Kidney (tissue), 14 donors: ENCODE results near the gene BRINP2. TPM values are rescaled to one million over a fixed set of nuclear protein-coding genes. Genes with fewer than 3 reads are reported as not detected.

ENCODE experiments used
- DNase-seq, 5 donors: peaks; one replicate each; pipeline ENCODE4 v3.0.0-alpha.2; 2013 to 2020
- FAIRE-seq: peaks from 2 replicates; lab custom pipeline; 2012; peaks lifted over from hg19 to GRCh38; lab: Jason Lieb, UNC
- H3K27ac ChIP-seq, 2 donors: one replicate each; pipeline ENCODE4 v1.7.0; 2013; ENCODE audit warnings: low read depth in 2 of 2, low read length in 2 of 2, inconsistent platforms in 1 of 2
- H3K27me3 ChIP-seq: one replicate; pipeline ENCODE4 v1.7.1; 2013; ENCODE audit warnings: low read length, inconsistent platforms; ENCODE audit not compliant: control insufficient read depth, insufficient read depth
- H3K36me3 ChIP-seq, 3 donors: one replicate each; pipeline versions ENCODE4 v1.7.0 to v1.7.1; 2013; ENCODE audit warnings: low read length in 3 of 3, control low read depth in 1 of 3, inconsistent platforms in 1 of 3; ENCODE audit not compliant: insufficient read depth in 3 of 3, control insufficient read depth in 2 of 3
- H3K4me1 ChIP-seq, 3 donors: one replicate each; pipeline versions ENCODE4 v1.7.0 to v1.7.1; 2013; ENCODE audit warnings: low read length in 3 of 3, inconsistent platforms in 1 of 3, low read depth in 1 of 3; ENCODE audit not compliant: control insufficient read depth in 2 of 3, insufficient read depth in 2 of 3
- H3K4me3 ChIP-seq, 3 donors: one replicate each; pipeline versions ENCODE4 v1.7.0 to v1.8.1; 2013; ENCODE audit warnings: low read length in 3 of 3, control low read depth in 1 of 3, inconsistent platforms in 1 of 3
- H3K9ac ChIP-seq, 3 donors: one replicate each; pipeline versions ENCODE4 v1.7.0 to v1.7.1; 2013; ENCODE audit warnings: low read length in 3 of 3, control low read depth in 1 of 3, inconsistent platforms in 1 of 3
- H3K9me3 ChIP-seq, 3 donors: one replicate each; pipeline versions ENCODE4 v1.7.0 to v1.7.1; 2013; ENCODE audit warnings: low read length in 3 of 3, control low read depth in 1 of 3, inconsistent platforms in 1 of 3; ENCODE audit not compliant: control insufficient read depth in 2 of 3, insufficient read depth in 1 of 3
- CTCF ChIP-seq: IDR thresholded peaks from 3 replicates; pipeline ENCODE4 v1.5.1; 2012; ENCODE audit warnings: mild to moderate bottlenecking, moderate library complexity, borderline replicate concordance; ENCODE audit not compliant: insufficient read depth; ENCODE audit errors: extremely low read depth
- intact Hi-C: fragments of 100-400 bp; cut with DNase I; formaldehyde crosslinking; loops from one replicate; pipeline ENCODE4 v1.11.1; 2022
- polyA plus RNA-seq: library from polyadenylated mRNA; stranded (reverse); fragments of 350-450 nt; fragmentation: Illumina TruSeq; extraction: RNeasy Lipid Tissue Mini Kit (QIAGEN cat#74804); gene quantifications from one replicate; pipeline ENCODE4 v1.2.3, GENCODE V29; 2014; ENCODE audit warnings: low read depth, low replicate concordance; ENCODE audit not compliant: insufficient read depth
- total RNA-seq: library from RNA; stranded (reverse); fragmentation: NEBNext Ultra II Directional; extraction: Animal tissue kit (Norgen Biotek cat#: 25700); gene quantifications from one replicate; pipeline ENCODE4 v1.2.1, GENCODE V29; 2021
- donor health status: control.
- donor health status: control.
- donor health status: control.
- donor health status: control.
- donor health status: control.
- donor health status: DM: yes; HTN: yes; CAD: no.
- donor health status: Normal renal cell carcinoma (clear cell type).

Gene BRINP2
- total and polyA plus RNA-seq, 2 donors from 2014 or later = not detected

- FAIRE-seq = no peak
Measured at GRCh38 chr1:177137814-177138213, 32.9 kb upstream of the BRINP2 start.

GRCh38 chr1:177138347-177138746 lies 32.4 kb upstream of the BRINP2 start:
- no peak for TF ChIP-seq CTCF

More at GRCh38 chr1:177137814-177138213, 32.9 kb upstream of the BRINP2 start:
- Histone ChIP-seq H3K4me3 (no peak overlapping the region), H3K9ac (no peak overlapping the region), H3K36me3 (no peaks in the 10 kb centered on the region), H3K4me1 (no peaks in the 10 kb centered on the region), H3K27ac (no peak overlapping the region), H3K9me3 (no peaks in the 10 kb centered on the region), H3K27me3 (no peaks in the 10 kb centered on the region)
- no peak for DNase-seq
- intact Hi-C loops = no loop called here
- TF ChIP-seq CTCF = no peak

GRCh38 chr1:177142010-177142409 lies 28.7 kb upstream of the BRINP2 start:
- no peak for TF ChIP-seq CTCF
- Histone ChIP-seq H3K27ac (no peak overlapping the region), H3K4me1 (no peaks in the 10 kb centered on the region), H3K9me3 (no peaks in the 10 kb centered on the region), H3K9ac (no peak overlapping the region), H3K36me3 (no peaks in the 10 kb centered on the region), H3K27me3 (no peaks in the 10 kb centered on the region), H3K4me3 (no peak overlapping the region)
- FAIRE-seq (no peak), DNase-seq (no peak)
- intact Hi-C loops = no loop called here

More at GRCh38 chr1:177138347-177138746, 32.4 kb upstream of the BRINP2 start:
- Histone ChIP-seq H3K27ac (no peak overlapping the region), H3K9ac (no peak overlapping the region), H3K4me1 (no peaks in the 10 kb centered on the region), H3K36me3 (no peaks in the 10 kb centered on the region), H3K27me3 (no peaks in the 10 kb centered on the region), H3K9me3 (no peaks in the 10 kb centered on the region), H3K4me3 (no peak overlapping the region)
- DNase-seq (no peak), FAIRE-seq (no peak)
- intact Hi-C loops = no loop called here

- Histone ChIP-seq H3K36me3 (no peaks in the 10 kb centered on the region), H3K4me1 (no peaks in the 10 kb centered on the region), H3K27me3 (no peaks in the 10 kb centered on the region), H3K9ac (no peak overlapping the region), H3K9me3 (no peaks in the 10 kb centered on the region), H3K27ac (no peak overlapping the region), H3K4me3 (no peak overlapping the region)
- DNase-seq = peak in 4 of 5 donors; percentile 33 to 58 (median 50)
- FAIRE-seq = no peak
- intact Hi-C loops = no loop called here
- no peak for TF ChIP-seq CTCF
Measured at GRCh38 chr1:177142791-177143271, 27.9 kb upstream of the BRINP2 start.
